Caco-2 (cell line): ENCODE measurements around the gene ZDHHC14. TPM values are rescaled to one million over a fixed set of nuclear protein-coding genes. Genes with fewer than 3 reads are reported as not detected.

Experiments
- BruUV-seq: library from RNA; stranded (reverse); fragments of 400-500 nt; replicated peaks from 2 replicates; lab custom pipeline; 2021; lab: Mats Ljungman, UMichigan
- CTCF ChIA-PET: fragments of 300-600 bp; sonication (Branson Sonifier 250); formaldehyde crosslinking; loops from one replicate; lab custom pipeline; 2022; ENCODE audit warnings: antibody characterized with exemption; lab: Charles Lee
- POLR2A ChIA-PET: fragments of 300-600 bp; sonication (Branson Sonifier 250); formaldehyde crosslinking; loops from one replicate; lab custom pipeline; 2022; ENCODE audit warnings: antibody characterized with exemption; lab: Charles Lee
- DNase-seq, 2 experiments: peaks; one replicate each; pipeline versions ENCODE4 v3.0.0 to v3.0.0-alpha.2; 2020 to 2022
- H3K27me3 ChIP-seq: replicated peaks from 2 replicates; pipeline ENCODE4 v1.6.0; 2011; ENCODE audit warnings: low read length; ENCODE audit not compliant: control insufficient read depth, insufficient read depth
- H3K36me3 ChIP-seq: 2 replicates; pipeline ENCODE4 v1.5.1; 2011; ENCODE audit warnings: low read length; ENCODE audit not compliant: control insufficient read depth, insufficient read depth
- H3K4me1 ChIP-seq: fragments of 250-450 bp; sonication (Bioruptor Pico); 2 replicates; pipeline ENCODE4 v1.5.1; 2020; ENCODE audit warnings: mild to moderate bottlenecking
- H3K4me3 ChIP-seq: 2 replicates; pipeline ENCODE4 v1.5.1; 2011; ENCODE audit warnings: low read depth, mild to moderate bottlenecking, control low read depth, low read length
- H3K9me3 ChIP-seq: fragments of 250-450 bp; sonication (Bioruptor Pico); 2 replicates; pipeline ENCODE4 v1.5.1; 2020; ENCODE audit warnings: mild to moderate bottlenecking, moderate library complexity
- H3K27ac Mint-ChIP-seq: one replicate; pipeline ENCODE4 v1.8.0; 2022; ENCODE audit warnings: mixed read lengths; ENCODE audit not compliant: unreplicated experiment
- H3K27me3 Mint-ChIP-seq: one replicate; pipeline ENCODE4 v1.8.0; 2022; ENCODE audit warnings: mixed read lengths; ENCODE audit not compliant: insufficient read depth, unreplicated experiment
- H3K36me3 Mint-ChIP-seq: one replicate; pipeline ENCODE4 v1.8.0; 2022; ENCODE audit warnings: mild to moderate bottlenecking, mixed read lengths; ENCODE audit not compliant: insufficient read depth, unreplicated experiment
- H3K4me1 Mint-ChIP-seq: one replicate; pipeline ENCODE4 v1.8.0; 2022; ENCODE audit warnings: low read depth, mixed read lengths; ENCODE audit not compliant: unreplicated experiment
- H3K4me3 Mint-ChIP-seq: one replicate; pipeline ENCODE4 v1.8.0; 2022; ENCODE audit warnings: mild to moderate bottlenecking, moderate library complexity, mixed read lengths; ENCODE audit not compliant: unreplicated experiment
- H3K9me3 Mint-ChIP-seq: one replicate; pipeline ENCODE4 v1.8.0; 2022; ENCODE audit warnings: mixed read lengths; ENCODE audit not compliant: unreplicated experiment
- intact Hi-C: fragments of 100-400 bp; cut with micrococcal nuclease; formaldehyde crosslinking; loops from one replicate; pipeline ENCODE4 v1.10.0; 2022; ENCODE audit not compliant: unreplicated experiment
- total RNA-seq: library from RNA; stranded (reverse); gene quantifications from 2 replicates; pipeline ENCODE4 v1.2.3, GENCODE V29; 2022
- TF ChIP-seq, protein P1 (sequence below), 2 experiments: fragments of 200-600 bp in 1 of 2; IDR thresholded peaks; 1 replicate in 1 of 2; 2 replicates in 1 of 2; pipeline versions ENCODE4 v1.5.1 to v1.8.0; 2011 to 2022; ENCODE audit warnings: antibody characterized with exemption in 1 of 2, control low read depth in 1 of 2, inconsistent platforms in 1 of 2, low read depth in 1 of 2, low read length in 1 of 2, mild to moderate bottlenecking in 1 of 2, moderate library complexity in 1 of 2; ENCODE audit not compliant: insufficient read depth in 1 of 2, severe bottlenecking in 1 of 2, unreplicated experiment in 1 of 2

ZDHHC14 gene
- total RNA-seq, 1 experiment from 2014 or later: 22.1 TPM

DNA sequence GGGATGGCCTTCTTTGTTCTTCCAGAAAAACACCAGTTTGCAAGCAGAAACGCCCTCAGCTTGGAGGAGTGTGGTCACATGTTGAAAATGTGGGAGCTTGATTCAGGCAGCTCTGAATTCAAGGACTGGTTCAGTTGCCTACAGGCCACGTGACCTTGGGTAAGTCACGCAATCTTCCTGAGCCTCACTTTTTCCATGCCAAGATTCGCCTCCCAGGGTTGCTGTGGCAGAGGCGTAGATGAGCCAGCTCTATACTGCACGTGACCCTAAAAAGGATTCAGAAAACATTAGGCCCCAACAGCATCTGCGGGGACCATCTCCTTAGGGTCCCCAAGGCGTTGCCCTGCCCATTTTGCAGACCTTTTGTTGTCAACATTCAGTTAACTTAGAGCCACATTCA lies 330.1 kb downstream of the ZDHHC14 start:
- H3K4me1 ChIP-seq: no peaks in the 10 kb centered on the region
- no peaks in the 10 kb centered on the region for H3K36me3 Mint-ChIP-seq
- DNase-seq: no peak
- no peaks in the 10 kb centered on the region for H3K27me3 ChIP-seq
- no peak overlapping the region for H3K4me3 Mint-ChIP-seq
- no peaks in the 10 kb centered on the region for H3K9me3 ChIP-seq
- H3K4me3 ChIP-seq: no peak overlapping the region
- no peaks in the 10 kb centered on the region for H3K9me3 Mint-ChIP-seq
- intact Hi-C loops: no loop called here
- TF ChIP-seq, protein P1, sequence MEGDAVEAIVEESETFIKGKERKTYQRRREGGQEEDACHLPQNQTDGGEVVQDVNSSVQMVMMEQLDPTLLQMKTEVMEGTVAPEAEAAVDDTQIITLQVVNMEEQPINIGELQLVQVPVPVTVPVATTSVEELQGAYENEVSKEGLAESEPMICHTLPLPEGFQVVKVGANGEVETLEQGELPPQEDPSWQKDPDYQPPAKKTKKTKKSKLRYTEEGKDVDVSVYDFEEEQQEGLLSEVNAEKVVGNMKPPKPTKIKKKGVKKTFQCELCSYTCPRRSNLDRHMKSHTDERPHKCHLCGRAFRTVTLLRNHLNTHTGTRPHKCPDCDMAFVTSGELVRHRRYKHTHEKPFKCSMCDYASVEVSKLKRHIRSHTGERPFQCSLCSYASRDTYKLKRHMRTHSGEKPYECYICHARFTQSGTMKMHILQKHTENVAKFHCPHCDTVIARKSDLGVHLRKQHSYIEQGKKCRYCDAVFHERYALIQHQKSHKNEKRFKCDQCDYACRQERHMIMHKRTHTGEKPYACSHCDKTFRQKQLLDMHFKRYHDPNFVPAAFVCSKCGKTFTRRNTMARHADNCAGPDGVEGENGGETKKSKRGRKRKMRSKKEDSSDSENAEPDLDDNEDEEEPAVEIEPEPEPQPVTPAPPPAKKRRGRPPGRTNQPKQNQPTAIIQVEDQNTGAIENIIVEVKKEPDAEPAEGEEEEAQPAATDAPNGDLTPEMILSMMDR (IDR thresholded peaks at IDR 0.05; ENCODE audit: insufficient read depth in 1 of 2, low read depth in 1 of 2, low read length in 1 of 2, severe bottlenecking in 1 of 2, unreplicated experiment in 1 of 2): no peak
- H3K27ac Mint-ChIP-seq: no peak overlapping the region
- ChIA-PET POLR2A (no interaction called here), CTCF (no interaction called here)
- H3K4me1 Mint-ChIP-seq: peaks cover 7% of the 10 kb centered on the region
- BruUV-seq: no TSS peak
- H3K36me3 ChIP-seq: no peaks in the 10 kb centered on the region
- no peaks in the 10 kb centered on the region for H3K27me3 Mint-ChIP-seq

DNA sequence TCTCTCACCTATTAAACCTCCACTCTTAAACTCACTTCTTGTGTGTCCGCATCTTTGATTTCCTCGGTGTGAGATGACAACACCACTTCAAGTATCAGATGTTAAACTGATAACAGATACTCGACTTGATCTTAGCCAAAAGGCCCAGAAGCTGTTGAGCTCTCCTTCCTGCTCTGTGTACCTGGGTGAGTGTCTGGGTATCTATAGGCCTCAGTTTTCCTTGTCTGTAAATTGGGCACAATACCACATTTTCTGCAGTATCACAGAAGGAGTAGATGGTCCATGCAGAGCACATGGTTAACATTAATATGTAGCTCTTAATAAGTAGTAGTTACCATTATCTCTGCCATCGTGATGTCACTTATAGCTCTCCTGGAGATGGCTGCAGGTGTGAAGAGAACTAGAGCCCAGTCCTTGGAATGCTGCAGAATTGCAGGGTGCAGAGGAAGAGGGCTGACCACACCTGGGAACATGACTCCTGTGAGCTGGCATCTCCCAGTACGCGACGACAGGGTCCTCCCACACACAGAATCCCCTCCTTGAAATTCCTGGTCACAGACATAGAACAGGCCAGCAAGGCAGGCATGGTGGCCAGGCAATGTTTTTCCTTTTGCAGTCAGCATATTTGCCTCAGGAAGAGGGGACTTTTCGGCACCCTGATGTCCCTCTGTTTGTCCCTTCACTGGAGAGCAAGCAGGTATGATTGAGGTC lies 331.8 kb downstream of the ZDHHC14 start:
- Histone ChIP-seq H3K36me3 (no peaks in the 10 kb centered on the region), H3K4me3 (no peak overlapping the region), H3K27me3 (no peaks in the 10 kb centered on the region), H3K9me3 (no peaks in the 10 kb centered on the region), H3K4me1 (no peaks in the 10 kb centered on the region)
- no TSS peak for BruUV-seq
- H3K27me3 Mint-ChIP-seq: no peaks in the 10 kb centered on the region
- no peak overlapping the region for H3K4me3 Mint-ChIP-seq
- no peak for DNase-seq
- H3K36me3 Mint-ChIP-seq: no peaks in the 10 kb centered on the region
- CTCF ChIA-PET: no interaction called here
- no peaks in the 10 kb centered on the region for H3K9me3 Mint-ChIP-seq
- POLR2A ChIA-PET: no interaction called here
- H3K27ac Mint-ChIP-seq: no peak overlapping the region
- peaks cover 18% of the 10 kb centered on the region for H3K4me1 Mint-ChIP-seq
- intact Hi-C loops: no loop called here
- TF ChIP-seq, protein P1 (IDR thresholded peaks at IDR 0.05; ENCODE audit: insufficient read depth in 1 of 2, low read depth in 1 of 2, low read length in 1 of 2, severe bottlenecking in 1 of 2, unreplicated experiment in 1 of 2): no peak

DNA sequence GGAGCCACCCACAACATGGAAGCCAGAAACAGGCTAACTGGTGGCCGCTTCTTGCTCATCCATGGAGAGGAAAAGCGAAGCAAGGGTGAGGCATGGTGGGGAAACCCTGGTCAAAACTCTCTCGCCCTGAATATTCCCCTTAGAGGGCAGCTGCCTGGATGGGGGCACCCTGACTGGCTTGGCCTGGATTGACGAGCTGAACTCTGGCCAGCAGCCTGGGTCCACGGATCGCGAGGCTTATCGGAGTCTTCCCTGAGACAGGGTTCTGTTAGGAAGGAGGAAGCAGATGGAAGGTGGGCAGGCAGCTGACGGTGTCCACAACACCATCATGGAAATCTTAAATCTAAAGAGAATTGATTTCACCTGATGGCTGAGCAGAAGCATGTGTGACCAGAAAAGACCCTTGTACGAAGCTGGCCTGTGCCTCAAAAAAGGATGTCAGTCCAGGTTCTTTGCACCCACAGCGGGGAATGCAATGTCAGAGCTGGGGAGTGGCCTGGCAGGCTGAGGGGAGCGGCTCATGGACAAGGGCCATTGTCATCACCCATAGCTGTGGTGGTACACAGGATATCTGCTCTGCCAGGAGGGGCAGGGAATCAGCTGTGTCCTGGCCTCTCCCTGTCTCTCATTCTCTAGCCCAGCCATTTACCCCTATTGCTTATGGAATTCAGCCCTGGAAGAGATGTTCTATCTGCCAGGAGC lies 332.6 kb downstream of the ZDHHC14 start:
- H3K4me1 Mint-ChIP-seq: peaks cover 18% of the 10 kb centered on the region
- Histone ChIP-seq H3K4me3 (no peak overlapping the region), H3K4me1 (no peaks in the 10 kb centered on the region), H3K36me3 (no peaks in the 10 kb centered on the region), H3K9me3 (no peaks in the 10 kb centered on the region), H3K27me3 (no peaks in the 10 kb centered on the region)
- POLR2A ChIA-PET: no interaction called here
- no TSS peak for BruUV-seq
- no peaks in the 10 kb centered on the region for H3K27me3 Mint-ChIP-seq
- TF ChIP-seq, protein P1 (IDR thresholded peaks at IDR 0.05; ENCODE audit: insufficient read depth in 1 of 2, low read depth in 1 of 2, low read length in 1 of 2, severe bottlenecking in 1 of 2, unreplicated experiment in 1 of 2): no peak
- no peak overlapping the region for H3K4me3 Mint-ChIP-seq
- DNase-seq: no peak
- CTCF ChIA-PET: interaction anchor here (1.0 kb wide), 1 partner anchor 160 kb away, joined by 5 read pairs; no protein-coding TSS in a partner anchor
- intact Hi-C loops: loop anchor here (1.0 kb wide), 1 partner anchor 160 kb away; no protein-coding TSS in a partner anchor
- no peak overlapping the region for H3K27ac Mint-ChIP-seq
- no peaks in the 10 kb centered on the region for H3K36me3 Mint-ChIP-seq
- no peaks in the 10 kb centered on the region for H3K9me3 Mint-ChIP-seq
